Thoracic aorta (tissue), 2 donors: ENCODE data around the gene CIB4. TPM values are rescaled to one million over a fixed set of nuclear protein-coding genes. Genes with fewer than 3 reads are reported as not detected.

Experiments
- ATAC-seq: fragments of 150-250 bp; one replicate; pipeline ENCODE4 v1.8.0; 2017; ENCODE audit warnings: low read depth; ENCODE audit not compliant: insufficient number of reproducible peaks, low FRiP score
- DNase-seq: peaks from one replicate; pipeline ENCODE4 v3.0.0-alpha.2; 2020; ENCODE audit warnings: low spot score
- H3K27ac ChIP-seq, 2 donors: fragments of 200-600 bp; sonication (generic); 1 replicate in 1 of 2; 2 replicates in 1 of 2; pipeline ENCODE4 v1.5.1; 2016; ENCODE audit warnings: mild to moderate bottlenecking in 2 of 2, moderate library complexity in 2 of 2
- H3K27me3 ChIP-seq: fragments of 200-600 bp; sonication (generic); replicated peaks from 2 replicates; pipeline ENCODE4 v1.6.0; 2016; ENCODE audit warnings: mild to moderate bottlenecking; ENCODE audit not compliant: insufficient read depth
- H3K36me3 ChIP-seq: fragments of 200-600 bp; sonication (generic); one replicate; pipeline ENCODE4 v1.5.1; 2016
- H3K4me1 ChIP-seq, 2 donors: fragments of 200-600 bp; sonication (generic); 1 replicate in 1 of 2; 2 replicates in 1 of 2; pipeline versions ENCODE4 v1.5.1 to v1.6.0; 2016; ENCODE audit warnings: low read depth in 2 of 2, mild to moderate bottlenecking in 1 of 2; ENCODE audit not compliant: control insufficient read depth in 1 of 2
- H3K4me3 ChIP-seq: fragments of 200-600 bp; sonication (generic); 2 replicates; pipeline ENCODE4 v1.5.1; 2016; ENCODE audit warnings: mild to moderate bottlenecking
- H3K9me3 ChIP-seq: fragments of 200-600 bp; sonication (generic); 2 replicates; pipeline ENCODE4 v1.5.1; 2016
- CTCF ChIP-seq: fragments of 200-600 bp; sonication (generic); IDR thresholded peaks from one replicate; pipeline ENCODE4 v1.5.1; 2019; ENCODE audit warnings: antibody characterized with exemption
- total RNA-seq, 2 donors: library from RNA; depleted of rRNA; stranded (reverse); fragments of >200 nt; gene quantifications; one replicate each; pipeline versions ENCODE4 v1.1.0 to v1.2.3, GENCODE V29; 2016

The CIB4 gene
- total RNA-seq, 2 donors from 2014 or later, result not detected

GRCh38 chr2:26671691-26672090 is 30.5 kb upstream of the CIB4 start:
- DNase-seq (no peak), ATAC-seq (no peak)
- Histone ChIP-seq H3K4me1 (no peaks in the 10 kb centered on the region), H3K4me3 (no peak overlapping the region), H3K9me3 (no peaks in the 10 kb centered on the region), H3K36me3 (no peaks in the 10 kb centered on the region), H3K27ac (no peak overlapping the region), H3K27me3 (no peaks in the 10 kb centered on the region)
- TF ChIP-seq CTCF, result no peak

GRCh38 chr2:26670931-26671460 is 29.8 kb upstream of the CIB4 start:
- no peak for TF ChIP-seq CTCF
- no peak for DNase-seq
- H3K36me3 ChIP-seq, result no peaks in the 10 kb centered on the region
- no peak for ATAC-seq
- H3K4me1 ChIP-seq, result no peaks in the 10 kb centered on the region
- H3K9me3 ChIP-seq, result no peaks in the 10 kb centered on the region
- H3K4me3 ChIP-seq, result no peak overlapping the region
- H3K27me3 ChIP-seq, result no peaks in the 10 kb centered on the region
- no peak overlapping the region for H3K27ac ChIP-seq

- DNase-seq (no peak), ATAC-seq (no peak)
- TF ChIP-seq CTCF, result no peak
- Histone ChIP-seq H3K27me3 (no peaks in the 10 kb centered on the region), H3K36me3 (no peaks in the 10 kb centered on the region), H3K27ac (no peak overlapping the region), H3K4me3 (no peak overlapping the region), H3K9me3 (no peaks in the 10 kb centered on the region), H3K4me1 (no peaks in the 10 kb centered on the region)
Measured at GRCh38 chr2:26670171-26670570, 29.0 kb upstream of the CIB4 start.

GRCh38 chr2:26668856-26669750 is 27.9 kb upstream of the CIB4 start:
- Histone ChIP-seq H3K27me3 (no peaks in the 10 kb centered on the region), H3K4me3 (no peak overlapping the region), H3K9me3 (no peaks in the 10 kb centered on the region), H3K4me1 (no peaks in the 10 kb centered on the region), H3K36me3 (no peaks in the 10 kb centered on the region), H3K27ac (no peak overlapping the region)
- no peak for DNase-seq
- no peak for TF ChIP-seq CTCF
- ATAC-seq, result no peak

- no peak overlapping the region for H3K27ac ChIP-seq
- no peak for TF ChIP-seq CTCF
- H3K27me3 ChIP-seq, result no peaks in the 10 kb centered on the region
- DNase-seq (no peak), ATAC-seq (no peak)
- no peaks in the 10 kb centered on the region for H3K9me3 ChIP-seq
- no peaks in the 10 kb centered on the region for H3K36me3 ChIP-seq
- no peaks in the 10 kb centered on the region for H3K4me1 ChIP-seq
- no peak overlapping the region for H3K4me3 ChIP-seq
Measured at GRCh38 chr2:26668041-26668440, 26.9 kb upstream of the CIB4 start.
